Spleen (tissue), 7 donors: ENCODE results near the gene FOXE3.

Experiments used
- POLR2AphosphoS5 ChIP-seq, 3 donors: sonication (generic); formaldehyde crosslinking; IDR thresholded peaks; one replicate each; pipeline ENCODE4 v1.5.1; 2017; ENCODE audit warnings: antibody characterized with exemption in 3 of 3
- TF ChIP-seq, protein P1 (sequence below), 11 experiments: fragments of 200-600 bp in 7 of 11; fragments of 450-650 bp in 4 of 11; sonication (generic) in 4 of 11; IDR thresholded peaks in 8 of 11; conservative IDR thresholded peaks in 3 of 11; 1 replicate in 7 of 11; 2 replicates in 4 of 11; pipeline versions ENCODE4 v1.4.0 to v1.8.0; 2016 to 2021; ENCODE audit warnings: antibody characterized with exemption in 11 of 11, inconsistent platforms in 4 of 11, mild to moderate bottlenecking in 1 of 11
- donor health status: DM: no; HTN: no; CAD: no; lungs with moderate emphysema.
- donor health status: DM: no; HTN: no; CAD: no.
- donor health status: DM: no; HTN: no; CAD: no.

DNA sequence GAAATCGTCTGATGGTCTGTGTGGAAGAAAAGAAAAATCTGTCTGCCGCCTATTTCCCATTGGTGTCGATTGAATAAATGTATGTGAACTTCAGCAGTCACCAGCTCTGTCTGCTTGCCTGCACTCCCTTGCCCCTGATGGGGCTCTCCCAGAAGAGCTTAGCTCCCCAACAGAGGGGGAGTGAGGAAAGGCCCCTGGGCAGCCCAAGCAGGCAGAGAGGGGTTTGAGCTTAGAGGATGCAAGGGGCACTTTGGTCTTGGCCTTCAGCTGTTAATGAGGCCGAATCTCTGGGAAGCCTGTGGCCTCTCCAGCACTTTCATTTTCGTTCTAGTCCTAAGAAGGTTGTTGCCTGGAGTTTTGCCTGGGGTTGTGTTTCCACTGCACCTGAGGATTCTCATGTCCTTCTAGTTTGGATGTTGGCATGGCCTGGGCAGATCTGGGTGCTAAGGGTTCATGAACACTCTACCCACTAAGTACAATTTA, 24.6 kb downstream of the FOXE3 start:
- TF ChIP-seq, protein P1, sequence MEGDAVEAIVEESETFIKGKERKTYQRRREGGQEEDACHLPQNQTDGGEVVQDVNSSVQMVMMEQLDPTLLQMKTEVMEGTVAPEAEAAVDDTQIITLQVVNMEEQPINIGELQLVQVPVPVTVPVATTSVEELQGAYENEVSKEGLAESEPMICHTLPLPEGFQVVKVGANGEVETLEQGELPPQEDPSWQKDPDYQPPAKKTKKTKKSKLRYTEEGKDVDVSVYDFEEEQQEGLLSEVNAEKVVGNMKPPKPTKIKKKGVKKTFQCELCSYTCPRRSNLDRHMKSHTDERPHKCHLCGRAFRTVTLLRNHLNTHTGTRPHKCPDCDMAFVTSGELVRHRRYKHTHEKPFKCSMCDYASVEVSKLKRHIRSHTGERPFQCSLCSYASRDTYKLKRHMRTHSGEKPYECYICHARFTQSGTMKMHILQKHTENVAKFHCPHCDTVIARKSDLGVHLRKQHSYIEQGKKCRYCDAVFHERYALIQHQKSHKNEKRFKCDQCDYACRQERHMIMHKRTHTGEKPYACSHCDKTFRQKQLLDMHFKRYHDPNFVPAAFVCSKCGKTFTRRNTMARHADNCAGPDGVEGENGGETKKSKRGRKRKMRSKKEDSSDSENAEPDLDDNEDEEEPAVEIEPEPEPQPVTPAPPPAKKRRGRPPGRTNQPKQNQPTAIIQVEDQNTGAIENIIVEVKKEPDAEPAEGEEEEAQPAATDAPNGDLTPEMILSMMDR (IDR thresholded peaks at IDR 0.05 in 8 of 11, conservative IDR thresholded peaks at IDR 0.05 in 3 of 11) = no peak
- TF ChIP-seq POLR2AphosphoS5 (IDR thresholded peaks at IDR 0.05) = no peak
